ENCODE results near the gene GRIK3.

GRIK3 gene

DNA sequence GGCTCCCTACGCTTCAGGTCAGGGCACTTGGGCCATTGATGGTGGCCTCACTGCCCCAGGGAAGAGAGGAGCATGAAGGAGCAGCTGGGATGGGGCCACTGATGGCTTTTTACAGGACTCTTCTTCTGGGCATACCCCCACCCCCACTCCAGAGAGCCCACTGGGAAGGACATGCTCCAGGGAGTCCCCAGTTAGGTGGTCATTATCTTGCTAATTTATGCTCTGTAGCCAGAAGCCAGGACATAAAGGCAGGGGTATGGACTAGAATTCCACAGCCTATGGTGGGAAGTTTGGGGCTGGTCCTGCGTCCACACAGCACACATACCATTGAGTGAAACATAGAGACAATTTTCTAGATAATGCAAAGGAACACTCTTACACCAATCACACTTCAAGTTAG, 8.8 kb upstream of the GRIK3 start:
- DNase-seq (ENCODE audit: low read depth in 3 of 3): no peak

GRCh38 chr1:37042506-37042905, 8.2 kb upstream of the GRIK3 start:
- no peak for DNase-seq (ENCODE audit: low read depth in 3 of 3)

- no peak for DNase-seq (ENCODE audit: low read depth in 3 of 3)
Measured at GRCh38 chr1:37041483-37041882, 7.2 kb upstream of the GRIK3 start.

GRCh38 chr1:37040773-37041172, 6.5 kb upstream of the GRIK3 start:
- DNase-seq (ENCODE audit: low read depth in 3 of 3): no peak

- DNase-seq (ENCODE audit: low read depth in 3 of 3): no peak
Measured at GRCh38 chr1:37040261-37040660, 5.9 kb upstream of the GRIK3 start.

DNA sequence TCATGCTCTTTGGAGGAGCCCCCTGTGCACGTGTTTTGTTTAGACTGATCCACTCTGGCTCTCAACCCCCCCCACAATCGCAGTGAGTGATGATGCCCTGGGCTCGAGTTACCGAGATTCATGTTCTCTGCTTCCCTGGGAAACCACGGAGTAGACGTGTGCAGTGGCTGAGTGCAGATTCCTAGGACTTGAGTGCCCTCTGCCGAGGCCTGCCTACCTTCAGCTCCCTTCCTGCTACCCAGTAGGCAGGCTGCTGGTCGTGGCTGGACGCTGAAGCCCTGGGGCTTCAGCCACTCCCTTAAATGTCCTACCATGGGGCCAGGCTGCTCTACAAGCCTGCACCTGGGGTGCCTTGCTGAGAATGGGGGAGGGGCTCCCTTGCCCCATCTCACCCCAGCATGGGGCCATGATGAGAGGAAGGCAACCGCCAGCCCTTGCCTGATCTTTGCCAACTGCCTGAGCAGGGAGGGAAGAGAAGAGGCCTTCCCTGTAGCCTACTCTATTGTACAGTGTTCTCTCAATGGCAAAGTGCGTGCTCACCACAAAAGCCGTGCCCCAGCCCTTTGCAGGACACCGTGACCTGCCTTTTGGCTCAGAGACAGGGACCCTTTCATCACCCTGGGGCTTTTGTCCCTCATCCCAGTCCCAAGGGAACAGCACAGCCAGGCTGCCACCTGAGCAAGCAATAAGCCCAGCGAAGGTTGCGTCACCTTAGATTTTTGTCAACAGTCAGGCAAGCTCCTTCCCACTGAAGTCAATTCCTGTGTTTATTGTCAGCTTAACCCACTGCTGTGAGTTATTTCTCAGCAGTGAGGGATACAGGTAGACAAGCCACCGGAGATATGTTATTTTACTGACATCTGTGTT, 4.1 kb upstream of the GRIK3 start:
- DNase-seq (ENCODE audit: low read depth in 3 of 3): no peak

- DNase-seq (ENCODE audit: low read depth in 3 of 3): no peak
Measured at GRCh38 chr1:37037690-37038089, 3.4 kb upstream of the GRIK3 start.

DNA sequence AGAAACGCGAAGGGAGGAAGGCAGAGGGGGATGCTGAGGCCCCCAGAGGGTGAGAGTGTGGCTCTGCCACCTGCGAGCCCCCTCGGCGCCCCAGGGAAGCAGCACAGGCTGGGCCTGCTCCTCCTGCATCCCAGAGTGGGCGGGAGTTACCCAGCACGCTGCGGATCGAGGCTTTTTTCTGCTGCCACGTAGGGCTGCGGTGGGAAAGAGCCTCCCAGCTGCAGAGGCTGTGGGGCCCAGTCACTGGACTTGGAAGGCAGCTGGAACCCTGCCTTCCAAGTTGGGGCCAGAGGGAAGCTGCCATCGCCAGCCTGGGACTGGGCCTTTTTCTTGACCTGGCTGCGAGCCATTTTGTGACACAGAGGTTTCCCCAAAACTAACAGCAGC, 2.3 kb upstream of the GRIK3 start:
- DNase-seq (ENCODE audit: low read depth in 3 of 3): no peak

DNA sequence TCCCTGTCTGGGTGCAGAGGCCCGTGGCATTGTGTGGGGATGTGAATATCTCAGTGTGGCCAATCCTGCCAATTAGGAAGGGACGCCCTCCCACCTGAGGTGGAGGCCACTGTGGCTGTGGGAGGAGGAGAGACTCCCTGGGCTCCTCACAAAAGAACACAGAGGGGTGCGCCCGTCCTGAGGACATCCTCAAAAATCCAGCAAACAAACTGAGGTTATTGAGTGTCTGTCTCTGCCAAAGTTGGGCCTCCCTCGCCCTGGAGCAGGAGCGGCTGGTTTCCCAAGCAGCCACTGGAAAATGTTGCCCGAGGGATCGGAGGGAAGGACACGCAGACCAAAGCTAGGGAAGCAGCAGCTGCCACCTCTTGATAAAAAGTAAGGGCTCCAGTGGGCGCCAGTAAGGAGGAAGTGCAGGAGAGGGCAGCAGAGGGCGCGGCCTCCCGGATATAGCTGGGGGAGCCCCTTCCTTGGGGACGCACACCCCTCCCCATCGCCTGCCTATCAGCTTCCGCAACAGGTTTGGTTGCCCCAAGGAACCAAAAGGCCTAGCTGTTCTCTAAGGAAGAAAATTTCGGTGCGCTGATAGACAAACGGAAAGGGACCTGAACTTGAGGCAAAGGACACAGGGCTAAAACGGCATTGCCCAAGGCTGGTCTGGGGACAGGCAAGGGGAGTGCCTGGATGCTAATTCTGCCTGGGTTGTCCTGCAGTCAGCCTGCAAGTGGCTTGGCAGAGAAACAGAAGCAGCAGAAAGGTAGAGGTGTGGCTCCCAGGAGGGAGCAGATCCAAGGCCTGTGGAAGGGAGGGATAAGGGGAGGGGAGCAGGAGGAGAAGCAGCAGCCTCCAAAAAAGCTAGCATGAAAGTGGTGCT, 1.7 kb upstream of the GRIK3 start:
- DNase-seq (ENCODE audit: low read depth in 3 of 3): no peak

- DNase-seq (ENCODE audit: low read depth in 3 of 3): no peak
Measured at GRCh38 chr1:37035014-37035691, 838 bp upstream of the GRIK3 start.

- DNase-seq (ENCODE audit: low read depth in 3 of 3): no peak
Measured at GRCh38 chr1:37033355-37034101, 787 bp downstream of the GRIK3 start.

- DNase-seq (ENCODE audit: low read depth in 3 of 3): no peak
Measured at GRCh38 chr1:37032660-37033354, 1.5 kb downstream of the GRIK3 start.

- no peak for DNase-seq (ENCODE audit: low read depth in 3 of 3)
Measured at GRCh38 chr1:37031871-37032270, 2.4 kb downstream of the GRIK3 start.

DNA sequence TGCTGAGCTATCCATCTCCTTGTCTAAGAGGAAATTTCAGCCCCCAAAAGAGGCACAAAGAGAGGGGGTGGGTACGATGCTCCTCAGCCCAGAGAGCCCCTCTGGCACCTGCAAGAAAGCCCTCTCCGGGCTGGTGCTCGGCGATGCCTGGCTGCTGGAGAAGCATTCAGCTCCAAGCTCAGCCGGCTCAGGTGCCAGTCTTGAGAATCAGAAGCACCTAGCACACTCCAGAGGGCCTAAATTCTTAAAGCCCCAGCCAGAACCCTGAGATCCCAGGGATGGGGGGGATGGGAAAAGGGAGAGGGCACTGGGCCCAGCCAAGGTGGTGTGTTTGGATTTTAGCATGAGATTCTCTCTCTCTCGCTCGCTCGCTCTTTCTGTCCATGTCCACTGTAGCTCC, 2.9 kb downstream of the GRIK3 start:
- no peak for DNase-seq (ENCODE audit: low read depth in 3 of 3)

GRCh38 chr1:37028981-37029617, 5.2 kb downstream of the GRIK3 start:
- no peak for DNase-seq (ENCODE audit: low read depth in 3 of 3)

- DNase-seq (ENCODE audit: low read depth in 3 of 3): no peak
Measured at GRCh38 chr1:37021502-37021901, 12.8 kb downstream of the GRIK3 start.

GRCh38 chr1:37020653-37021277, 13.6 kb downstream of the GRIK3 start:
- no peak for DNase-seq (ENCODE audit: low read depth in 3 of 3)

DNA sequence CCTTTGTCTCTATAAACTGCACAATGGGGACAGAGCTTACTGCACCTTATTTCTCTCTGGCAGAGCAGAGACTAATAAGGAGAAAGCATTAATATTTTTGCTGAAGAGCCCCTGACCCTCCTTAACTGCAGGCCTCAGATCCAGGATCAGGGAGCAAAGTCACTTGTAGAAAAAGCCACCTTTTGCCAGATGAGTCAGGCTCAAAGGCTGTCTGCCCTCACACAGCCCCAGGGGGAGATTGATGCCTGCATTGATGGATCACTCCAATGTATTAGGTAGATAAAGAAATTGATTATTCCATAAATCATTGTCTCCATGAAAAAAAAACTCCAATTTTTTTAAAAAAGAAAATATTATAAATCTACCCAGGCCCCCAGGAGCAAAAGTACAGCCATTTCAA, 15.8 kb downstream of the GRIK3 start:
- DNase-seq (ENCODE audit: low read depth in 3 of 3): no peak

DNA sequence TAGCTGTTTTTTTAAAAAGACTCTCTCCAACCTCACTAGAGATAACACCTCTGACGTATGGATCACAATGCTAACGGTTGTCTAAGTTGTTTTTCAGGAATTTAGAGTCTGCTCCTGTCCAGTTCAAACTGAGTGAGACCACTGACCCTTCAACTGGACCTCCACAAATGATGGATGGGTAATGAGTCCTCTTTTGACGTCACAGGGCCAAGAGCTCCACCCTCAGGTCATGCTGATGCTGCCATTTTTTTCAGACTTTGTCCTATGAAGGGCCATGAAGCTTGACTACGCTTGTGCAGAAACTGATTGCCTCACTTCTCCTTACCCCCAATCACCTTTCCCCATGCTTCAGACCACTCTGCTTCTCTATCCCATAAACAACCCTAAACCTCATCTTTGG, 16.6 kb downstream of the GRIK3 start:
- no peak for DNase-seq (ENCODE audit: low read depth in 3 of 3)

GRCh38 chr1:37016121-37016520, 18.2 kb downstream of the GRIK3 start:
- no peak for DNase-seq (ENCODE audit: low read depth in 3 of 3)
